Suppressor macrophage treated with lipopolysaccharide for 4 hours (primary cell): Measurements from ENCODE around the gene MRFAP1.
A peak's percentile ranks its signal among the peaks of the same experiment; 100 is the strongest.
"Not testable (repeated sequence)": the region's sequence is repeated elsewhere in the genome, so short reads cannot be mapped to it uniquely, and the experiment has no call there.

Source experiments
- DNase-seq: peaks from one replicate; pipeline ENCODE4 v3.0.0-alpha.2; 2020

The MRFAP1 gene

GRCh38 chr4:6612961-6613675 lies 27.4 kb upstream of the MRFAP1 start:
- DNase-seq, result no peak

GRCh38 chr4:6613676-6614651 lies 26.5 kb upstream of the MRFAP1 start:
- no peak for DNase-seq

- no peak for DNase-seq
These were observed 25.7 kb upstream of the MRFAP1 start for GRCh38 chr4:6614701-6615230.

GRCh38 chr4:6616087-6616995 lies 24.1 kb upstream of the MRFAP1 start:
- DNase-seq, result no peak

GRCh38 chr4:6617246-6617645 lies 23.2 kb upstream of the MRFAP1 start:
- DNase-seq, result no peak

GRCh38 chr4:6618386-6619115 lies 21.9 kb upstream of the MRFAP1 start:
- DNase-seq, result no peak

- DNase-seq, result no peak
These were observed 21.4 kb upstream of the MRFAP1 start for GRCh38 chr4:6619116-6619465.

- DNase-seq, result no peak
These were observed 20.8 kb upstream of the MRFAP1 start for GRCh38 chr4:6619466-6620255.

GRCh38 chr4:6620296-6620695 lies 20.2 kb upstream of the MRFAP1 start:
- DNase-seq, result no peak

GRCh38 chr4:6620891-6621555 lies 19.5 kb upstream of the MRFAP1 start:
- no peak for DNase-seq

- no peak for DNase-seq
These were observed 18.9 kb upstream of the MRFAP1 start for GRCh38 chr4:6621556-6621927.

GRCh38 chr4:6622744-6623143 lies 17.7 kb upstream of the MRFAP1 start:
- no peak for DNase-seq

GRCh38 chr4:6625256-6625655 lies 15.2 kb upstream of the MRFAP1 start:
- DNase-seq, result no peak

- no peak for DNase-seq
These were observed 14.4 kb upstream of the MRFAP1 start for GRCh38 chr4:6626066-6626465.

GRCh38 chr4:6627832-6628231 lies 12.7 kb upstream of the MRFAP1 start:
- no peak for DNase-seq

- not testable (repeated sequence) for DNase-seq
These were observed 12.0 kb upstream of the MRFAP1 start for GRCh38 chr4:6628484-6628883.

- DNase-seq, result no peak
These were observed 8.4 kb upstream of the MRFAP1 start for GRCh38 chr4:6632125-6632524.

- DNase-seq, result peak; percentile 63
These were observed 7.2 kb upstream of the MRFAP1 start for GRCh38 chr4:6633091-6633906.

- no peak for DNase-seq
These were observed 5.7 kb upstream of the MRFAP1 start for GRCh38 chr4:6634746-6635145.
